ENCODE results near the gene BSX. TPM values are rescaled to one million over a fixed set of nuclear protein-coding genes. Genes with fewer than 3 reads are reported as not detected.

The BSX gene
- total RNA-seq, 1 experiment from 2014 or later, result not detected

DNA sequence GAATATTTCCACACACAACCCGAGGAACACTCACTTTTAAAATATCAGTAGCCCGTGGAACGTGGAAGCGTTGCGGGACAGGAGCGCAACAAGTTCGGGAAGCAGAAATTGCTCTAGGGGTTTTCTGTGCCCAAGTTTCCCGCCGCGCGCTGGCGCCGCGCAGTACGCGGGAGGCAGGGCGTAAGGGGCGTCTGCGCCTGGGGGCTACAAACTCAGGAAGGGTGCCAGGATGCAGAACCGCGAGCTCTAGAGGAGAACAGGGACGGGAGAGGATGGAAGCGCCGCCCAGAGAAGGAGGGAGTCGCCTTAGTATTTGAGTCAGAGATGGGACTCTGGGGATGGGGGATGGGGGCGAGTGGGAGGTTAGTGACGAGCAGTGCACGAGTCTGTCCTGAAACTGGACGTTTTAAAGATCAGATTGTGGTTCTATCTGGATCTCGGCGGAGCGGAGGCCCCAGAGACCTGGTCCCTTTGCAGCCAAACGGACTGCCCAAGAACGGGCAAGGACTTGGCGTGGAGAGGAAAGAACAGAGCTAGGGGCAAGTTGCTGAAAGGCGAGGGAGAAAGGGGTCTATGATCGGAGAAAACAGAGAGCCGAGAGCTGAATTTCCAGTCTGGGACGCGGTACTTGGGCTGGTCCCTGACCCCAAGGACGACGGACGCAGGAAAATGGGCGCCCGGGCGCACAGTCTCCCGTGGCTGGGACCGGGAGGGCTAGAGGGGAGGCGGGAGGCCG is 4.7 kb downstream of the BSX start:
- in situ Hi-C loops (cut with HindIII; ENCODE audit: low pct_unique_long_range_greater_than_20kb, low sequenced_read_pairs), result no loop called here
- DNase-seq (ENCODE audit: low read depth, low spot score), result no peak

DNA sequence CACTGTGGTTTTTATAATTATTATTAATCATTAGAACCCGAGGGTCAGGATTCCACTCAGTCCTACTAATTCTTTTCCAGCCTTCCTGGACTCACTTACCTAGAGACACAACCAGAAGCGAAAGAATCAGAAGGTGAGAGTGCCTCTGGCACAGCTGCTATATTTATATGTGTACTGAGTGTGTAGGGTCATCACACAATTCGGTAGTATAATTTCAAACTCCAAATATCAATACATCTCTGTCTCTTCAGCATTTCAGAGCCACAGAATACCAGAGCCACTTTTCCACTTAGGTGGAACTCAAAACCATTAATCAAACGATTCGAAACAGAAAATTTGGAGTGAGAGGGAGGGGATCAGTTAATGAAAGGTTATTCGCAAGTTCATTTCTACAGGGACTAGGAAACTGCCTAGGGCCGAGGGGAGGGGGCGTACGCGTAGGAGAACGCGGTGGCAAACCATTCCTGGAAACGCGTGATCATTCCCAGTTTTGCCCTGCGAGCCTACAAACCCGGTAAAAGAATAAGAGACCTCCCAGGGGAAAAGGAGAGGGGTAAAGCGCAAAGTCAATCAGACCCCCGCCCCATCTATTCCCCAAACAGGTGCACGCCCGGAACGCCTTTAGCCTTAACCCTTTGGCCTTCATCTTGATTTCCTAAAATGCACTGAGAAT is 5.4 kb downstream of the BSX start:
- DNase-seq (ENCODE audit: low read depth, low spot score), result no peak
- in situ Hi-C loops (cut with HindIII; ENCODE audit: low pct_unique_long_range_greater_than_20kb, low sequenced_read_pairs), result no loop called here

DNA sequence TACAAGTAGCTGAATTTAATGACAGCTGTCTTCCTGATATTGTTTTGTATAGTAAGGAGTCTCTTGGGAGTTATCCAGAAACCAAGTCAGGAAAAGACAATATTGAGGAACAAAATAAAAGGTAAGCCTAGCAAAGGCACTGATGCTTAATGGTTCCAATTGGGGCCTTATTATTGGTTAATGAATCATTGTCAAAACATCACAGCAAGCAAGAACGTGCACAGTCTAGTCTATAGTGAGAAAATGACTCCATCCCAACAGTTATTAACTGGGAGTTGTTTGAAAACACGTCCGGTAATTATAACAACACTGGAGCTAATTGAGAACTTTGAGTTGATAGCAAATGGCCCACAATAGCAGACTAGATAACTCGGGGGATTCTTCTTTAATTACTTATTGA is 17.7 kb downstream of the BSX start:
- no peak for DNase-seq (ENCODE audit: low read depth, low spot score)
- in situ Hi-C loops (cut with HindIII; ENCODE audit: low pct_unique_long_range_greater_than_20kb, low sequenced_read_pairs), result no loop called here

DNA sequence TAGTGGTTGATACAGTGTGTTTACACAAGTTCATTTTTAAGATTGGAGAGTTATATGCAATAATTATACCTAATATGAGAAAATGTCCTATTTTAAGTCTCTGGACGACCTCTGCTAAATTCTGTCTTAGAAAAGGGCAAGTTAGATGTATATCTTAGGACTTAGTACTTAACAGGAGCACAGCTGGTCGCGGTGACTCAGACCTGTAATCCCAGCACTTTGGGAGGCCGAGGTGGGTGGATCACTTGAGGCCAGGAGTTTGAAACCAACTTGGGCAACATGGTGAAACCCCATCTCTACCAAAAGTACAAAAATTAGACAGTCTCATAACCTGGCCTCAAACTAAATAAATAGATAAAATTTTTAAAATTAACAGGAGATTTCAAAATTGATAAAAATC is 27.2 kb downstream of the BSX start:
- DNase-seq (ENCODE audit: low read depth, low spot score), result no peak

DNA sequence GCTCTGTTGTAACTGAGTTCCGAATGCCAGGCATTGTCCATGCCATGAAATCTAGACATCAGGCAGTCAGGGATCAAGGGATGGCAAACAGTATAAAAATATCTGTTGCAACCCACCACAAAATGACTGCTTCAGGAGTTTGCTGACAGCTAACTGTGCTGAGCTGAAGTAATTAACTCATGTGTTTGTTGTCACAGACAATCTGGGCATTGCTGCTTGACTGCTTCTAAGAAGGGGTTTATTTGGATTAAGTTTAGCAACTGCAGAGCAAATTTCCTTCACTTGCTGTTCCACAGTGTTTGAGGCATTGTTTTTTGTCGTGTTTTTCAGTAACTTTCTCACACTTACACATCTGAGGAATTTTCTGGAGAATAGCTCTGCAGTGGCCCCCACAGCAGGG is 30.4 kb downstream of the BSX start:
- DNase-seq (ENCODE audit: low read depth, low spot score), result no peak
- in situ Hi-C loops (cut with HindIII; ENCODE audit: low pct_unique_long_range_greater_than_20kb, low sequenced_read_pairs), result no loop called here

More for the DNA sequence above, 27.2 kb downstream of the BSX start:
- in situ Hi-C loops (cut with HindIII; ENCODE audit: low pct_unique_long_range_greater_than_20kb, low sequenced_read_pairs), result no loop called here

DNA sequence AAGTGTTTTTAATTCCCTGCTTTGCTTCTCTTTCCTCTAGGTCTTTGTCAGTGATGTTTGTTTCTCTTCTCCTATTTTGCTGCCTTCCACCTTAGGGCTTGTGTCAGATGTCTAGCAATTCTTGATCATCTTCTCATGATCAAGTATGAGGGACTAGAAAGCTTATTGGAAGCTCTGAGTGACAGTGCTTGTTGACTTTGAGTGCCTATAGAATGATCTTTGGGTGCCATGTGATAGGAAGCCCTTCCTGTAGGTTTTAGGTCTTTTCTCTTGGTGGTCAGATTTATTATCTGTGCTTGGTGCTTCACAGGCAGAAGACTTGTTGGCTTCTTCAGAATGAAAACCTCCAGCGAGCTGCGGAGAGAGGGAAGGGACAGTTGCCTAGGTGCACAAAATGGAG is 43.1 kb downstream of the BSX start:
- DNase-seq (ENCODE audit: low read depth, low spot score), result no peak
- in situ Hi-C loops (cut with HindIII; ENCODE audit: low pct_unique_long_range_greater_than_20kb, low sequenced_read_pairs), result no loop called here

DNA sequence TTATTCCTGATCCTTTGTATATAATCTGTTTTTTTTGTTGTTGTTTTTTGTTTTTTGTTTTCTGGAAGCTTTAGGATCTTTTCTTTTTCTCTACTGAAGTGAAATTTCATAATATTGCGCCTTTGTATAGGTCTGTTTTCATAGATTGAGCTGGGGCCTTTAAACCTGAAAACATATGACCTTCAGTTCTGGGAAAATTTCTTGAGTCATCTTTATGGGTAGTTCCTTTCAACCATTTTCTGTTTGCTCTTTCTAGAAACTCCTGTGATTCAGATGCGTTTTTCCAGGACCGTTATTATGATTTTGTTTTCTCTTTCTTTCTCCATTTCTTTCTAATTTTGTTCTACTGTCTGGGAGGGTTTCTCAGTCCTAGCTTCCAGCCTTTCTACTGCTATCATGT is 43.7 kb downstream of the BSX start:
- in situ Hi-C loops (cut with HindIII; ENCODE audit: low pct_unique_long_range_greater_than_20kb, low sequenced_read_pairs), result no loop called here
- no peak for DNase-seq (ENCODE audit: low read depth, low spot score)

DNA sequence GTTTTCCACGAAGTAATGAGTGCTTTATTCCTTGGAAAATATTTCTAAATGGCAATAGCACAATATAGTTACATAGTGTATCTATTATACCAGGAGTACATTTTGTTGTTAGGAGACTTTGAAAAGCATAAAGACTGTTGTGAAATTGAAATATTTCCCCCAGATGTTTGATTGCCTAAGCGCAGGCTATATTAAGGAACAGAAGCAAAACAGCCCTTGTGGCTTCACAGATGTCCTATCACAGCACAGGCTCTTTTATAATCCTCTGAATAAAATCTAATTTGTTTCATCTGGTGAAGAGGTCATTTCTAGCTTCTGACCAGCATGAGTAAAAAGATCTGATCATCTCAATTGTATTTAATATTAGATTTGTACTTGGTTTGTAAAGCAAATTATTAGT is 48.2 kb downstream of the BSX start:
- no peak for DNase-seq (ENCODE audit: low read depth, low spot score)
- in situ Hi-C loops (cut with HindIII; ENCODE audit: low pct_unique_long_range_greater_than_20kb, low sequenced_read_pairs), result no loop called here

DNA sequence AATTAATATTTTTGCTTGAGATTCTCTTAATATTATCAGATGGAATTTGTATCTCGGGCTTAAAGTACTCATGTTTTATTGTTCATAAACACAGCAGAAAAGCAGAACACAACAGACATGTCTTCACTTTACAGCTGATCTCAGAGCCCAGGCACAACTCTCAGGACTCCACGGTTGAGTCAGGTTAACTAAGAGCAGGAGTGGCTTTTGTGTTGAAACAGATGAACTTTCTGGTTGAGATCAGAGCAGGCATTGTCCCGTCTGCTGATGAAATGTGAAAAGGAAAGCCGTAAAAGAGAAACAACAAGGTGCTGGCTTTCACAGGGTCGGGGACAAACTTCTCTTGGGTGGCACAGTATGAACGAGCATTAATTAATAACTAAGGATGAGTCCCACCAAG is 50.1 kb downstream of the BSX start:
- DNase-seq (ENCODE audit: low read depth, low spot score), result no peak
- in situ Hi-C loops (cut with HindIII; ENCODE audit: low pct_unique_long_range_greater_than_20kb, low sequenced_read_pairs), result no loop called here

Other genes with a start within 250 kb of the BSX start
- gene CRTAM, start 143.3 kb downstream of the BSX start, total RNA-seq (2014; rRNA removed; shearing (Covaris generic)), result 0.40 TPM in 1 of 2 replicates, not detected in the other
- gene JHY, start 99.1 kb downstream of the BSX start, total RNA-seq (2014; rRNA removed; shearing (Covaris generic)), result 2.5 and 3.3 TPM in 2 replicates
- 5,337 and 5,709 TPM in 2 replicates for gene HSPA8, start 80.3 kb upstream of the BSX start, total RNA-seq (2014; rRNA removed; shearing (Covaris generic))
- not detected in 2 replicates for gene CLMP, start 213.4 kb upstream of the BSX start, total RNA-seq (2014; rRNA removed; shearing (Covaris generic))

All from SK-MEL-5 (cell line).